Measurements from ENCODE around the gene OOSP3.
"Not testable (repeated sequence)": the region's sequence is repeated elsewhere in the genome, so short reads cannot be mapped to it uniquely, and the experiment has no call there.

DNA sequence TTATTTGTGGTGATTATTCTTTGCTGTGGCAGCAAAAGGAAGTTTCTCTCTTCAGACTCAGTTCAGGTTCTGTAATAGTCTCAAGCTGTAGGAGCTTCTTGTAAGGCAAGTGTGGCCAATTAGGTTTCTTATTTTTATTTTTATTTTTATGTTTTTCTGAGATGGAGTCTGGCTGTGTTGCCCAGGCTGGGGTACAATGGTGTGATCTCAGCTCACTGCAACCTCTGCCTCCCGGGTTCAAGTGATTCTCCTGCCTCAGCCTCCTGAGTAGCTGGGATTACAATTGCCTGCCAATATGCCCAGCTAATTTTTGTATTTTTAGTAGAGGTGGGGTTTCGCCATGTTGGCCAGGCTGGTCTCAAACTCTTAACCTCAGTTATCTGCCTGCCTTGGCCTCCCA, 29.0 kb upstream of the OOSP3 start:
- not testable (repeated sequence) for TF ChIP-seq POLR2A (IDR thresholded peaks at IDR 0.05); POLR2AphosphoS5 (IDR thresholded peaks at IDR 0.05; ENCODE audit: insufficient read depth in 1 of 2, low read depth in 1 of 2)
- TF ChIP-seq, protein P1, sequence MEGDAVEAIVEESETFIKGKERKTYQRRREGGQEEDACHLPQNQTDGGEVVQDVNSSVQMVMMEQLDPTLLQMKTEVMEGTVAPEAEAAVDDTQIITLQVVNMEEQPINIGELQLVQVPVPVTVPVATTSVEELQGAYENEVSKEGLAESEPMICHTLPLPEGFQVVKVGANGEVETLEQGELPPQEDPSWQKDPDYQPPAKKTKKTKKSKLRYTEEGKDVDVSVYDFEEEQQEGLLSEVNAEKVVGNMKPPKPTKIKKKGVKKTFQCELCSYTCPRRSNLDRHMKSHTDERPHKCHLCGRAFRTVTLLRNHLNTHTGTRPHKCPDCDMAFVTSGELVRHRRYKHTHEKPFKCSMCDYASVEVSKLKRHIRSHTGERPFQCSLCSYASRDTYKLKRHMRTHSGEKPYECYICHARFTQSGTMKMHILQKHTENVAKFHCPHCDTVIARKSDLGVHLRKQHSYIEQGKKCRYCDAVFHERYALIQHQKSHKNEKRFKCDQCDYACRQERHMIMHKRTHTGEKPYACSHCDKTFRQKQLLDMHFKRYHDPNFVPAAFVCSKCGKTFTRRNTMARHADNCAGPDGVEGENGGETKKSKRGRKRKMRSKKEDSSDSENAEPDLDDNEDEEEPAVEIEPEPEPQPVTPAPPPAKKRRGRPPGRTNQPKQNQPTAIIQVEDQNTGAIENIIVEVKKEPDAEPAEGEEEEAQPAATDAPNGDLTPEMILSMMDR (IDR thresholded peaks at IDR 0.05): not testable (repeated sequence)

Data from vagina (tissue), 2 donors.